ENCODE data around the gene ALDH5A1. TPM values are rescaled to one million over a fixed set of nuclear protein-coding genes. Genes with fewer than 3 reads are reported as not detected.
A peak's percentile ranks its signal among the peaks of the same experiment; 100 is the strongest.

ALDH5A1 gene
- total RNA-seq, 1 donor from 2014 or later: 20.7 TPM

DNA sequence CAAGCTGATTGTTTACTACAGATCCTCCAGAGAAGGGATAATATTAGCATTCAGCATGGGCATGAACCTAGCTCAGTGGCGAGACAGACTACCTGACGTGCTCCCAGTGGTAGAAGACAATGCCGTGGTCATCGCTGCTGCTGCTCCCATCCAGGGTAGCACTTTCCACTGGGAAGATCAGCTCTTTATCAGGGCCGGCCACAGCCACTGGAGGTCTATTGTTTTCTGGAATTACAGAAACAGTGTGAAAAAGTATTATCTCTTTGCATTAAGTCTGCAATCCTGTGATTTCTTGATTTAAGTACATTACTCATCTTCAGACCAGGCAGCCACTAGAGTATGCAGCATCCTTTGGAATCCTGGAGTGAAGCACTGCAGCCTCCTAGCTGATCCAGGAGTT lies 75.0 kb downstream of the ALDH5A1 start:
- DNase-seq (ENCODE audit: low spot score): no peak

DNA sequence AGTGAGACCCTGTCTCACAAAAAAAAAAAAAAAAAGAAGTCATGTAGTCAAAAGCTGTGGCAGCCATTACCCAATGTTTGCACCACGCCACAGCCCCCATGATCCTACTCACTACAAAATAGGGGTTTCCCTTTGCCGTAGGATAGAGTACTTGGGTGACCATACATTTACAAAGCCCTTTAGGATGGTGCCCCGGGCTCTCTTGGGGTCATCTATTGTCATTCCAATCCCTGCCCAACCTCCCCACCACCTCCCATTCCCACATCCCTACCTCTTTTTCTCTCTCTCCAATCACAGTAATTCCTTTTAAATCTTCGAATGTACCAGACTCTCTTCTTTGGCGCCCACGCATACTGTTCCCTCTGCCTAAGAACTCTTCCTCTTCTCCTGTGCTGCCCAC lies 76.6 kb downstream of the ALDH5A1 start:
- DNase-seq (ENCODE audit: low spot score): no peak

DNA sequence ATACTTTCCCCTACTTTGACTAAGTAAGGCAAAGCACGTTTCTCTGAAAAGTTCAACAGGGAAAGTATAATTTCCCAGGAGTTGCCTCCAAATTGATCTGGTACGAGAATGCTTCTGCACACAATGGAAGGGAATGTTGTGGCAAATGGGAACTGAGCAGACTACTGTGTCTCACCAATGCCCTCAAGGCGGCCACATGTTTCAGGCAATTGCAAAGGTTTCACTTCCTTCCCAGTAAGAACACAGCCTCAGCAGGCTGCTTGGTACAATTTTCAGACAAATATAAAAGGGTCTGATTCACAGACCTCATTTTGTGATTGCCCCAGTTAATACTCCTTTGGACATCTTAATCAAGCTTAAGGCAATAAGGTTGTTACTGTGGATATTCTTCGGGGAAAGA lies 80.0 kb downstream of the ALDH5A1 start:
- DNase-seq (ENCODE audit: low spot score): no peak

DNA sequence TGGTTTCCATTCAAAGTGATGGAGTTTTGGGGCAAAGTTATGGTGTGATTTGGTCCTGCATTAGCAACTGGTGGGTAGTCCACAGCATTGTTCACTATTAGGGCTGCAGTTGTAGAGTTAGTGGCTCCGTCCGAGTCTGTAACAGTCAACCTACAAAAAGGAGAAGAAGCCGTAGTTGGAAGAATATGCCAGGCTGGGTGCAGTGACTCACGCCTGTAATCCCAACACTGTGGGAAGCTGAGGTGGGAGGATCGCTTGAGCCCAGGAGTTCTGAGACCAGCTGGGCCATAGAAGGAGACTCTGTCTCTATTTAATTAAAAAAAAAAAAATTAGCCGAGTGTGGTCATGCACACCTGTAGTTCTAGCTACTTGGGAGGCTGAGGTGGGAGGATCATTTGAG lies 81.7 kb downstream of the ALDH5A1 start:
- no peak for DNase-seq (ENCODE audit: low spot score)

DNA sequence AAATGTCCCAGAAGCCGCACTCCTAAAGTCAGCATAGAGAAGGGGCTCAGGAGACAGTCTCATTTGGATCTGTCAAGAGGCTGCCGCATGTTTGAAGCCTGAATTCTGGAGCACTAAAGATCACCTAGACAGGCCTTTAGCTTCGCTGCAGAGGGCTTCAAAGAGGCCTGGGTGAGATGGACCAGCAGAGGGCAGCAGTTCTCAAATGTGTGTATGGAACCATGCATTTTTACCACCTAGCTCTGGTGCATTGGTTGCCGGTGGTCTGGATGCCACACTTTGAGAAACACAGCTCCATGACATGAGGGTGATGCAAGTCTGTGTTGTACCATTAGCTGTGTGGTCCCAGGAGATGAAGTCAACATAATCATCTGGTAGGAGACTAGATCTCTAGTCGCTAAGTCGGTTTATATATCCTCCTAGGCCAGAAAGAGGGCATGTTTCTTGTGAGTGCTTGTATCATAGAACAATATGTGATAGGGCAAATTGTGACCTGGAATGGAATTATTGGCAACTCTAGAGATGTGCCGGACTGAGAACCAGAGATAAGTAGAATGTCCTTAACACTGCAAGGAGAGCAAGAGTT lies 86.4 kb downstream of the ALDH5A1 start:
- peak; percentile 72 for DNase-seq (ENCODE audit: low spot score)

DNA sequence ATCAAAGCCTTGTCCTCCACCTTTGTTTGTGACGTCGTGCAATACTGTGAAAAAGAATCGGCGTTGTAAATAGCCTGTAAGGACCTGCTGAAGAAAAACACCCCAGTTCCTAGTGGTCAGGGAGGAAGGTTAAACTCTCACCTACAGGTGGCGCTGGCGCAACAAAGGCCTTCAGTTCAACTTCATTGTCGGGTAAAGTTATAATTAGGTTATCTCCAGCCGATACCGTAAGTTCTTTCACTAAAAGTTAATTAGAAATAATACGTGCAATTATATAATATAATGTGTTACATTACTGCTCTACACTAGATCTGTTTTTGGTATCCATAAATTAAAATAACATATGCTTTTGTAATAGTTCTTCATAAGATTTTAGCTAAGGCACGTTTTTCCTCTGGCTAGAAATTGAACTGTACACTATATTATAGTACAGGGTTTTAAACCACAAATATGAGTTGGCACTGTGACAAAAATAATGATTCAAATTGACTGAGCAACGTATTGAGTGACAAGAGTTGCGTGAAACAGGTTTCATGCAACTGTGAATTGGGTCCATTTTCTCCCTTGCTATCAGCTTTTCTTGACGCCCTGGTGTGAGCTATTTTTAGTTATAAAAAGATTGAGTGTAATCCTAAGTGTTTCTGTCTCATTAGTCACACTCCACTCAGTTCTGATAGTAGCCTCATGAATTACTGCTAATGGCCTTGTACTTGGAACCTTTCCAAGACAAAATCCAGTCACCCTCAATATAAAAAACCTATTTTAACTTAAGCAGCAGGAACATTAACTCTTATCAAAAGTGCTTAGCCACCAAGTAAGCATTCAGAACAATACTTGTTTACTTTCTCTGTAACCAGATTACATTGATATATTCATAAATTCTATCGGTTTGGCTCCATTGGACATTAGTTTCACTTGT lies 89.0 kb downstream of the ALDH5A1 start:
- peak; percentile 75 for DNase-seq (ENCODE audit: low spot score)

DNA sequence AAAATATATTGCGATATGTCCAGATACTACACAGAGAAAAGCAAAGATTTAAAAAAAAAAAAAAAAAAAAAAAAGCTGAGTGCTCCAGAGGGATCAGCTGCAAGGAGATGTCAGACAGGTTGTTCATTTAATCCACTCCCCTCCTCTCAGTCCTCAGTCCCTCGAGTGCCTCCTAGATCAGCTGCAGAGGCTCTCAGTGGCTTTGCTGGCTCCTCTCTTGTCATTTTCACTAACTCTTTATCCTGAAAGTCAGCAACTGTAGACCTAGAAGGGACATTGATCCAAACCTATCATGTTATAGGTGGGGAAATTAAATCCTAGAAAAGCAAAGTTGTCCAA lies 89.6 kb downstream of the ALDH5A1 start:
- no peak for DNase-seq (ENCODE audit: low spot score)

Other genes with a start within 250 kb of the ALDH5A1 start
- gene DCDC2, start 136.9 kb upstream of the ALDH5A1 start, total RNA-seq: 33.8 TPM
- gene MRS2, start 92.0 kb upstream of the ALDH5A1 start, total RNA-seq: 35.1 TPM
- 2.3 TPM for gene GPLD1, start 5.4 kb upstream of the ALDH5A1 start, total RNA-seq
- gene KIAA0319, start 151.2 kb downstream of the ALDH5A1 start, total RNA-seq: 1.3 TPM
- gene TDP2, start 171.9 kb downstream of the ALDH5A1 start, total RNA-seq: 75.7 TPM
- 29.0 TPM for gene ACOT13, start 172.1 kb downstream of the ALDH5A1 start, total RNA-seq
- 113 TPM for gene C6orf62, start 224.2 kb downstream of the ALDH5A1 start, total RNA-seq